Left cardiac atrium (tissue), 4 donors: ENCODE measurements around the gene CDCA7L. TPM values are rescaled to one million over a fixed set of nuclear protein-coding genes. Genes with fewer than 3 reads are reported as not detected.
"Not testable (repeated sequence)": the region's sequence is repeated elsewhere in the genome, so short reads cannot be mapped to it uniquely, and the experiment has no call there.

Source experiments
- ATAC-seq, 2 donors: fragments of 200-7000 bp; cut with Tn5 transposase; one replicate each; pipeline ENCODE4 v1.9.1; 2020; ENCODE audit warnings: mild to moderate bottlenecking in 2 of 2, moderate library complexity in 2 of 2
- DNase-seq: peaks from one replicate; pipeline ENCODE4 v3.0.0-alpha.2; 2020
- intact Hi-C, 2 donors: fragments of 100-400 bp; cut with DNase I; formaldehyde crosslinking; loops; one replicate each; pipeline versions ENCODE4 v1.14.1 to v1.15.1; 2022 to 2023
- total RNA-seq, 2 donors: library from RNA; stranded (reverse); fragmentation: NEBNext Ultra II Directional; extraction: Animal tissue kit (Norgen Biotek cat#: 25700); gene quantifications; one replicate each; pipeline ENCODE4 v1.2.1, GENCODE V29; 2021
- donor health status: DM: no; HTN: yes; CAD: no.
- donor health status: DM: no; HTN: yes; CAD: no; lungs with severe emphysema.
- donor health status: DM: yes; HTN: yes; CAD: no.
- donor health status: Dilated cardiomyopathy.

Gene CDCA7L
- total RNA-seq, 2 donors from 2014 or later = 23.9 to 55.7 TPM

- no peak for ATAC-seq
- DNase-seq = no peak
- intact Hi-C loops = no loop called here
Observed at GRCh38 chr7:21946222-21946709, 567 bp upstream of the CDCA7L start.

- peak in 1 of 2 donors; percentile 25 for ATAC-seq
- intact Hi-C loops = loop anchor here in 1 of 2 donors (2.0 kb wide), 1 partner anchor 34 kb away; no protein-coding TSS in a partner anchor
- DNase-seq = peak; percentile 25
Observed at GRCh38 chr7:21944616-21945453, 864 bp downstream of the CDCA7L start.

DNA sequence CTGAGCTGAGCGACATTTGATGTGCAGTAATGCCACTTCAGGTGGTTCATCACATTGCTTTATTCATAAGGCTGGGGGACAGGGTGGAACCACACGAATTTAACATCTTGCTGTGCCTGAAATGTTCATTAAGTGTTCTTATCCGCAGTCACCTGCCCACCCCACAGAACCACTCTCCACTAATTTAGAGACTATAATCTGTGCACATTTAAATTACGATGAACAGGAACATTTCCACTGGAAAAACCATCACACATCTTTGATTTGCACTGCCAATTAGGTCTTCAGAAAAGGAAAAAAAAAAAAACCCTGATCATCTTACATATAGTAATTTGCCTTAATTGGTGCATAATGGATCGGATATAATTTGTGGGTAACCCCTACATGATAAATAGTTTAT lies 2.3 kb downstream of the CDCA7L start:
- intact Hi-C loops = no loop called here
- no peak for DNase-seq
- no peak for ATAC-seq

DNA sequence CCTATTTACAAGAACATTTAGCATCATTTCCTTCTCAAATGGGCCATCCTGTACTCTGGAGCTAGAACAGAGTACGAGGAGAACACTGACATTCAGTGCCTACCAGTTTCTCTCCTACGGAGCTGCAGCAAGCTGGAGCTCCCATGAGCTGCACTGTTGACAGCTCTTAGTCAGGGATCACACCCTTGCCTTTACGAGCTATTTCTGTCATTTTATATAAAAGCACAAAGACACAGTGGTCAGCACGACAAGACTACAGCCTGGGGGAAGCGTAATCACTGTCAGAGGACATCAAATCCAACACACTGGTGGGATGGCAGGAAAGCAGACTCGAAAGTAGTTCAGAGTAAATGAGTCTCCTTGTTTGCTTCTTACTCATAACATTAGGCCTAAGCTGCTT lies 2.7 kb downstream of the CDCA7L start:
- DNase-seq (no peak), ATAC-seq (peak in 1 of 2 donors; percentile 6)
- intact Hi-C loops = no loop called here

DNA sequence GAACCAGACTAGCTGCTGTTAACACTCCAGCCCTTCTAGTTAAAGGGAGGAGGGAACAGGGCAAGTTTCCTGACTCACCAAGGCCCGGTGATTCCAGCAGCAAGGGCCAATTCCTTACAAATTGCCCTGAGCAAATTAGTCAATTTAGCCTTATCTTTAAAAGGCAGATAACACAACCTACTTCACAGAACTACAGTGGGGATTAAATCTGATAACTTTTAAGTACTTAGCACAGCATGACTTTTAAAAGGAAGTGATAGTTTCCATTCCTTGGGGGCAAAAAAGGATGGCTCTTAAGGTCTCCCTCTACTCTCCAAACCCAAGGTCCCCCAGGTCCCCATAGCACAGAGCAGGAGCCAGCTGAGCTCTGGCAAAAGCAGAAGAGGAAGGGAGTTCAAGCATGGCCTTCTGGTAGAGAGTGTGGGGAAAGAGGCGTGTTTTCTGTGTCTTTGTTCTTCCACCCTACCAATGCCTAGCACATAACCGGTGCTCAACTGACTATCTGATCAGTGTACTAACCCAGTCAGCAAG lies 4.0 kb downstream of the CDCA7L start:
- no peak for DNase-seq
- peak in 1 of 2 donors; percentile 8 for ATAC-seq
- intact Hi-C loops = no loop called here

- DNase-seq (no peak), ATAC-seq (no peak)
- intact Hi-C loops = no loop called here
Observed at GRCh38 chr7:21939858-21940372, 5.8 kb downstream of the CDCA7L start.

- peak in 1 of 2 donors; percentile 60 for ATAC-seq
Observed at GRCh38 chr7:21939136-21939857, 6.4 kb downstream of the CDCA7L start.

DNA sequence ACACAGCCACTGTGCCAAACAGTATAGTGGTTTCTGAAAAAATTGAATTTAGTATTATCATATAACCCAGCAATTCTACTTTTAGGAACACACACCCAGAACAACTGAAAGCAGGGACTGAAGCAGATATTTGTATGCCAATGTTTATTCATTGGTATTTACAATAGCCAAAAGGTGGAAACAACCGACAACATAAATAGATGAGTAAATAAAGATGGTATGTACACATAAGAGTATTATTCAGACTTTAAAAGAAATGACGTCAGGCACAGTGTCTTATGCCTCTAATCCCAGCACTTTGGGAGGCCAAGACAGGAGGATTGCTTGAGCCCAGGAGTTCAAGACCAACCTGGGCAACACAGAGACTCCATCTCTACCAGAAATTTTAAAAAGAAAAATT lies 7.2 kb downstream of the CDCA7L start:
- DNase-seq (no peak), ATAC-seq (no peak)
- intact Hi-C loops = no loop called here

More at GRCh38 chr7:21939136-21939857, 6.4 kb downstream of the CDCA7L start:
- intact Hi-C loops = no loop called here
- DNase-seq = no peak

DNA sequence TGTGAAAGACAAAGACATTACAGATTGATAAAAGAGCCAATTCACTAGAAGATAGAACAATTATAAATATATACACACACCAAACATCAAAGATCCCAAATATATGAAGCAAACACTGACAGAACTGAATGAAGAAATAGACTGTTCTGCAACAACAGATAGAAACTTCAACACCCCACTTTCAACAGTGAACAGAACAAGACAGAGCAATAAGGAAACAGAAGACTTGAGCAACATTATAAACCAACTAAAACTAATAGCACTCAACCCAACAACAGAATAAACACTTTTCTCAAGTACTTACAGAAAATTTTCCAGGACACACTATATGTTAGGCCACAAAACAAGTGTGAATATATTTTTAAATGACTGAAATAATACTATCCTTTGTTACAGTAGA lies 10.9 kb downstream of the CDCA7L start:
- intact Hi-C loops = no loop called here
- ATAC-seq (no peak), DNase-seq (no peak)

- intact Hi-C loops, ATAC-seq, DNase-seq: not testable (repeated sequence)
Observed at GRCh38 chr7:21933293-21933692, 12.4 kb downstream of the CDCA7L start.

GRCh38 chr7:21927693-21928092 lies 18.0 kb downstream of the CDCA7L start:
- ATAC-seq = no peak
- no peak for DNase-seq
- intact Hi-C loops = no loop called here

DNA sequence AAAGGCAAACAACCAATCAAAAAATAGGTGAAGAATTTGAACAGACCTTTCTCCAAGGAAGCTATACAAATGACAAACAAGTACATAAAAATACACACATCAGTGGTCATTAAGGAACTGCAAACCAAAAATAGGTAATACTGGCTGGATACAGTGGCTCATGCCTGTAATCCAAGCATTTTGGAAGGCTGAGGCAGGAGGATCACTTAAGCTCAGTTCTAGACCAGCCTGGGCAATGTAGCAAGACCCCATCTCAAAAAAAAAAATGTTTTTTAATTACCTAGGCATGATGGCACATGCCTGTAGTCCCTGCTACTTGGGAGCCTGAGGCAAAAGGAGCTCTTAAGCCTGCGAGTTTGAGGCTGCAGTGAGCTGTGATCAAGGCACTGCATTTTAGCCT lies 19.3 kb downstream of the CDCA7L start:
- intact Hi-C loops = no loop called here
- DNase-seq = no peak

GRCh38 chr7:21923658-21924057 lies 22.0 kb downstream of the CDCA7L start:
- intact Hi-C loops = no loop called here
- DNase-seq (no peak), ATAC-seq (peak; percentile 68 to 70)

More for the DNA sequence above, 19.3 kb downstream of the CDCA7L start:
- ATAC-seq = no peak

GRCh38 chr7:21922605-21923004 lies 23.1 kb downstream of the CDCA7L start:
- intact Hi-C loops = no loop called here
- ATAC-seq (no peak), DNase-seq (no peak)

GRCh38 chr7:21920936-21921335 lies 24.8 kb downstream of the CDCA7L start:
- ATAC-seq (no peak), DNase-seq (no peak)
- intact Hi-C loops = no loop called here

DNA sequence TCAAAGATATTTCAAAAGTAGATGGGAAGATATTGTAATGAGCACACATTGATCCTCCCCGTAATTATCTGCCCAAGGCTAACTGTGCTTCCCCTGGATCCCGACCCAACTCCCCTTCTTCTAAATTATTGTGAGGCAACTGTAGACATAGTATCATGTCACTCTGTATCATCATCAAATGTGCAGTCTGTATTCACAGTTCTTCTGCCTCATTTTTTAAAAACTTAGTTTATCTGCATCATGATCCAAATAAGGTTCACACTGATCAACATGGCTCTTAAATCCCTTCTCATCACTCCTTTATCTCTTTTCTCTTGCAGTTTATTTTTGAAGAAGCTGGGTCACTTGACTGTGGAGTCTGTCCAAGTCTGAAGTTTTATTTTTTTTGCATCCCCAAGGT lies 27.5 kb downstream of the CDCA7L start:
- no peak for DNase-seq
- intact Hi-C loops = no loop called here
- no peak for ATAC-seq

DNA sequence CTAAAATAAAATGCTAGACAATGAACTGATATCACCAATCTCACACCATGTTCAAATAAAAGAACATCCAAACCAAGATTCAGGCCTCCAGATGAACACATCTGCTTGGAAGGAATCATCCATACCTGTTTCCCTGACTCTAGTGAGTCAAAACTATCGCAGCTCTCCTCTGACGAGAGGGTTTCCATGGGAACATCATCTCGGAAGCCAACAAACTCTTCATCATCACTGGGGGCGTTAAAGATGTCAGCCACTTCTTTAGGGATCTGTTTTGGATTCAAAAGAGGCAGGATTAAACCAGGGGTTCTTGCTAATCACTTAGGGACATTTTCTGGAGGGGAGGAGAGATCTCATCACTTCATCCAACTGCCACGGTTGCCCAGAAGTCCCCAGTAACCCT lies 29.1 kb downstream of the CDCA7L start:
- DNase-seq (no peak), ATAC-seq (no peak)
- intact Hi-C loops = no loop called here

- DNase-seq (no peak), ATAC-seq (no peak)
- intact Hi-C loops = no loop called here
Observed at GRCh38 chr7:21916176-21916575, 29.5 kb downstream of the CDCA7L start.

DNA sequence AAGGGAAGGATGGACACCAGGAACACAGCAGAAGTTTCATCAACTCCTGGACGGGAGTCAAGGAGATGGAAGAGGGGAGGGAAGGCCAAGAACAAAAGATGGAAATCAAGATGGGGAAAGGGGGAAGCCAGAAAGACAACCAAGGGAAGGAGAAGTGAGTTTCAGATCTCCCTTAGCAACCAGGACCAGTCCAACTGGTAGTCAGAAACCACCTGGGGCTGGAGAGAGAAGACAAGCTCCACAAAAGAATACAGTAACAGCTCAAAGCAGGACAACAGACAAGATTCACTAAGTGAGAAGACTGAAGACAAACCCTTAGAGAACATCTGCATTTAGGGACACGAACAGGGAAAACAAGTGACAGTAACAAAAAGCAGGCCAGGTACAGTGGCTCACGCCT lies 30.6 kb downstream of the CDCA7L start:
- DNase-seq (no peak), ATAC-seq (no peak)
- intact Hi-C loops = no loop called here

- no peak for ATAC-seq
- no peak for DNase-seq
- intact Hi-C loops = no loop called here
Observed at GRCh38 chr7:21914671-21915070, 31.0 kb downstream of the CDCA7L start.
